Neural progenitor cell (in vitro differentiated cells): Measurements from ENCODE around the gene CLINT1.
A peak's percentile ranks its signal among the peaks of the same experiment; 100 is the strongest.

Experiments used
- EZH2 ChIP-seq: fragments of 200-600 bp; sonication (generic); IDR thresholded peaks from 2 replicates; pipeline ENCODE4 v1.6.1; 2017; ENCODE audit warnings: antibody characterized with exemption, mild to moderate bottlenecking, moderate library complexity
- TF ChIP-seq, protein P1 (sequence below): fragments of 200-600 bp; sonication (generic); IDR thresholded peaks from 2 replicates; pipeline ENCODE4 v1.5.1; 2017; ENCODE audit warnings: antibody characterized with exemption, mild to moderate bottlenecking

- TF ChIP-seq, protein P1, sequence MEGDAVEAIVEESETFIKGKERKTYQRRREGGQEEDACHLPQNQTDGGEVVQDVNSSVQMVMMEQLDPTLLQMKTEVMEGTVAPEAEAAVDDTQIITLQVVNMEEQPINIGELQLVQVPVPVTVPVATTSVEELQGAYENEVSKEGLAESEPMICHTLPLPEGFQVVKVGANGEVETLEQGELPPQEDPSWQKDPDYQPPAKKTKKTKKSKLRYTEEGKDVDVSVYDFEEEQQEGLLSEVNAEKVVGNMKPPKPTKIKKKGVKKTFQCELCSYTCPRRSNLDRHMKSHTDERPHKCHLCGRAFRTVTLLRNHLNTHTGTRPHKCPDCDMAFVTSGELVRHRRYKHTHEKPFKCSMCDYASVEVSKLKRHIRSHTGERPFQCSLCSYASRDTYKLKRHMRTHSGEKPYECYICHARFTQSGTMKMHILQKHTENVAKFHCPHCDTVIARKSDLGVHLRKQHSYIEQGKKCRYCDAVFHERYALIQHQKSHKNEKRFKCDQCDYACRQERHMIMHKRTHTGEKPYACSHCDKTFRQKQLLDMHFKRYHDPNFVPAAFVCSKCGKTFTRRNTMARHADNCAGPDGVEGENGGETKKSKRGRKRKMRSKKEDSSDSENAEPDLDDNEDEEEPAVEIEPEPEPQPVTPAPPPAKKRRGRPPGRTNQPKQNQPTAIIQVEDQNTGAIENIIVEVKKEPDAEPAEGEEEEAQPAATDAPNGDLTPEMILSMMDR = peak; percentile 67
- no peak for TF ChIP-seq EZH2
These were observed 118.7 kb downstream of the CLINT1 start for GRCh38 chr5:157740229-157740610.
